HG03139 (cell line): ENCODE results near the gene USP21.

Source experiments
- ATAC-seq: cut with Tn5 transposase; IDR thresholded peaks from one replicate; pipeline ENCODE4 v1.9.1; 2021; ENCODE audit not compliant: unreplicated experiment

USP21 gene

DNA sequence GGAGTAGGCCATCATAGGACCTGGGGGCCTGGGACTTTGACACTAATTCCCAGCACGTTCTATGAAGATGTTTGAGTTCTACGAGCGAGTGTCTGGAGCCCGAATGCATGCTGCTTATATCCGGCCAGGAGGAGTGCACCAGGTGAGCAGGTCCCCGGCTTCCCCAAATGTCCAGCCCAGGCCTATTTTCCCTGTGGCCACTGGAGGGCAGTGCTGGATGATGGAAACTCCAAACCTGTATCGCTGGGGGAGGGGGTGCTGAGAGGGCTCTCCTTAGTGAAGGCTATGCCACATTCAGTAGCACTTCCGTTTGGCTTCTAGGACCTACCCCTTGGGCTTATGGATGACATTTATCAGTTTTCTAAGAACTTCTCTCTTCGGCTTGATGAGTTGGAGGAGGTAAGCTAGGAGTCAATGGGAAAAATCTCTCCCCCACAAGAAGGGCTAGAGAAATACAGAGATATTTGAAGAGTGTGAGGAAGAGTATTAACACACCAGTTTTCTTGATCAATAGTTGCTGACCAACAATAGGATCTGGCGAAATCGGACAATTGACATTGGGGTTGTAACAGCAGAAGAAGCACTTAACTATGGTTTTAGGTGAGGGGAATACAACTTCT is 50.6 kb downstream of the USP21 start:
- no peak for ATAC-seq

- ATAC-seq: no peak
Observed at GRCh38 chr1:161214369-161214768, 55.1 kb downstream of the USP21 start.

GRCh38 chr1:161215076-161215475 is 55.8 kb downstream of the USP21 start, which contains the start of gene FCER1G:
Gene FCER1G, plus strand, starts transcription at chr1:161215295. Its CDS starts 27 bp downstream, at chr1:161215322.
- no peak for ATAC-seq
